Adrenal gland (tissue), 12 donors: ENCODE results near the gene HSP90AA1. TPM values are rescaled to one million over a fixed set of nuclear protein-coding genes. Genes with fewer than 3 reads are reported as not detected.

Experiments
- DNase-seq, 7 donors: peaks; one replicate each; pipeline ENCODE4 v3.0.0-alpha.2; 2019 to 2020
- H3K27ac ChIP-seq, 5 donors: fragments of 200-600 bp; sonication (generic) in 4 of 5; 1 replicate in 3 of 5; 2 replicates in 2 of 5; pipeline versions ENCODE4 v1.5.1 to v1.8.0; 2016 to 2020; ENCODE audit warnings: mild to moderate bottlenecking in 1 of 5
- H3K27me3 ChIP-seq: fragments of 200-600 bp; 2 replicates; pipeline ENCODE4 v1.8.0; 2021
- H3K36me3 ChIP-seq, 2 donors: fragments of 200-600 bp; replicated peaks in 1 of 2; 1 replicate in 1 of 2; 2 replicates in 1 of 2; pipeline versions ENCODE4 v1.5.1 to v1.8.0; 2018 to 2022
- H3K4me1 ChIP-seq, 2 donors: fragments of 200-600 bp; replicated peaks in 1 of 2; 1 replicate in 1 of 2; 2 replicates in 1 of 2; pipeline versions ENCODE4 v1.5.1 to v1.8.0; 2018 to 2021
- H3K4me3 ChIP-seq, 4 donors: fragments of 200-600 bp; sonication (generic) in 3 of 4; one replicate each; pipeline ENCODE4 v1.5.1; 2016 to 2018
- H3K9me3 ChIP-seq, 3 donors: fragments of 200-600 bp; sonication (generic) in 1 of 3; replicated peaks in 1 of 3; 1 replicate in 2 of 3; 2 replicates in 1 of 3; pipeline versions ENCODE4 v1.5.1 to v1.8.0; 2016 to 2021
- POLR2A ChIP-seq, 2 donors: fragments of 450-650 bp; IDR thresholded peaks; one replicate each; pipeline ENCODE4 v1.6.1; 2017; ENCODE audit warnings: antibody characterized with exemption in 2 of 2, mild to moderate bottlenecking in 2 of 2, moderate library complexity in 1 of 2
- WGBS, 4 donors: extraction: QIAGEN DNeasy Blood & Tissue Kit in 2 of 4; methylation state at CpG; one replicate each; pipeline versions ENCODE4 v1.1.5 to v1.1.7; 2013 to 2017; 5-methylcytosine and 5-hydroxymethylcytosine counted together
- intact Hi-C, 2 donors: fragments of 100-400 bp; cut with DNase I; formaldehyde crosslinking; loops; one replicate each; pipeline versions ENCODE4 v1.14.1 to v1.15.0; 2022 to 2023
- polyA plus RNA-seq, 3 donors: library from polyadenylated mRNA; stranded (reverse); fragments of 200-250 nt in 2 of 3; fragments of 350-450 nt in 1 of 3; fragmentation: Illumina TruSeq in 1 of 3; extraction: RNeasy Lipid Tissue Mini Kit (QIAGEN cat#74804) in 1 of 3; gene quantifications; one replicate each; pipeline ENCODE4 v1.2.3, GENCODE V29; 2013 to 2014
- total RNA-seq, 9 donors: library from RNA; depleted of rRNA in 4 of 9; stranded (reverse); fragments of >200 nt in 4 of 9; fragments of 120-200 nt in 1 of 9; fragmentation: NEBNext Ultra II Directional in 1 of 9; extraction: Animal tissue kit (Norgen Biotek cat#: 25700) in 1 of 9; gene quantifications; one replicate each; pipeline versions ENCODE4 v1.1.0 to v1.2.4, GENCODE V29; 2013 to 2023
- TF ChIP-seq, protein P1 (sequence below), 6 experiments: fragments of 450-650 bp in 4 of 6; fragments of 200-600 bp in 2 of 6; sonication (generic) in 1 of 6; IDR thresholded peaks; 1 replicate in 5 of 6; 2 replicates in 1 of 6; pipeline versions ENCODE4 v1.5.1 to v1.8.0; 2016 to 2021; ENCODE audit warnings: antibody characterized with exemption in 6 of 6, mild to moderate bottlenecking in 2 of 6, moderate library complexity in 1 of 6
- donor health status: healthy with polysubstance abuse.
- donor health status: Bipolar disorder and iron deficiency.
- donor health status: DM: yes; HTN: yes; CAD: no.
- donor health status: DM: no; HTN: no; CAD: no.
- donor health status: DM: no; HTN: no; CAD: no.
- donor health status: DM: yes; HTN: yes; CAD: no.

Gene HSP90AA1
- total and polyA plus RNA-seq, 12 donors: 272 to 1,666 (median 406) TPM

- 74 to 75% (median 75%) methylated on average over 13 to 14 of the region's 14 CpGs for WGBS, 4 donors
- Histone ChIP-seq H3K36me3 (no peaks in the 10 kb centered on the region), H3K9me3 (no peaks in the 10 kb centered on the region), H3K4me1 (peaks cover 0 to 11% of the 10 kb centered on the region in 2 donors), H3K27me3 (no peaks in the 10 kb centered on the region), H3K27ac (no peak overlapping the region), H3K4me3 (no peak overlapping the region)
- DNase-seq: no peak
- no peak for TF ChIP-seq POLR2A (IDR thresholded peaks at IDR 0.05)
- TF ChIP-seq, protein P1, sequence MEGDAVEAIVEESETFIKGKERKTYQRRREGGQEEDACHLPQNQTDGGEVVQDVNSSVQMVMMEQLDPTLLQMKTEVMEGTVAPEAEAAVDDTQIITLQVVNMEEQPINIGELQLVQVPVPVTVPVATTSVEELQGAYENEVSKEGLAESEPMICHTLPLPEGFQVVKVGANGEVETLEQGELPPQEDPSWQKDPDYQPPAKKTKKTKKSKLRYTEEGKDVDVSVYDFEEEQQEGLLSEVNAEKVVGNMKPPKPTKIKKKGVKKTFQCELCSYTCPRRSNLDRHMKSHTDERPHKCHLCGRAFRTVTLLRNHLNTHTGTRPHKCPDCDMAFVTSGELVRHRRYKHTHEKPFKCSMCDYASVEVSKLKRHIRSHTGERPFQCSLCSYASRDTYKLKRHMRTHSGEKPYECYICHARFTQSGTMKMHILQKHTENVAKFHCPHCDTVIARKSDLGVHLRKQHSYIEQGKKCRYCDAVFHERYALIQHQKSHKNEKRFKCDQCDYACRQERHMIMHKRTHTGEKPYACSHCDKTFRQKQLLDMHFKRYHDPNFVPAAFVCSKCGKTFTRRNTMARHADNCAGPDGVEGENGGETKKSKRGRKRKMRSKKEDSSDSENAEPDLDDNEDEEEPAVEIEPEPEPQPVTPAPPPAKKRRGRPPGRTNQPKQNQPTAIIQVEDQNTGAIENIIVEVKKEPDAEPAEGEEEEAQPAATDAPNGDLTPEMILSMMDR (IDR thresholded peaks at IDR 0.05): no peak
- intact Hi-C loops: loop anchor here in 1 of 2 donors (5.0 kb wide), 1 partner anchor 33 kb away; no protein-coding TSS in a partner anchor
These were observed 22.9 kb downstream of the HSP90AA1 start for GRCh38 chr14:102063808-102064429.

DNA sequence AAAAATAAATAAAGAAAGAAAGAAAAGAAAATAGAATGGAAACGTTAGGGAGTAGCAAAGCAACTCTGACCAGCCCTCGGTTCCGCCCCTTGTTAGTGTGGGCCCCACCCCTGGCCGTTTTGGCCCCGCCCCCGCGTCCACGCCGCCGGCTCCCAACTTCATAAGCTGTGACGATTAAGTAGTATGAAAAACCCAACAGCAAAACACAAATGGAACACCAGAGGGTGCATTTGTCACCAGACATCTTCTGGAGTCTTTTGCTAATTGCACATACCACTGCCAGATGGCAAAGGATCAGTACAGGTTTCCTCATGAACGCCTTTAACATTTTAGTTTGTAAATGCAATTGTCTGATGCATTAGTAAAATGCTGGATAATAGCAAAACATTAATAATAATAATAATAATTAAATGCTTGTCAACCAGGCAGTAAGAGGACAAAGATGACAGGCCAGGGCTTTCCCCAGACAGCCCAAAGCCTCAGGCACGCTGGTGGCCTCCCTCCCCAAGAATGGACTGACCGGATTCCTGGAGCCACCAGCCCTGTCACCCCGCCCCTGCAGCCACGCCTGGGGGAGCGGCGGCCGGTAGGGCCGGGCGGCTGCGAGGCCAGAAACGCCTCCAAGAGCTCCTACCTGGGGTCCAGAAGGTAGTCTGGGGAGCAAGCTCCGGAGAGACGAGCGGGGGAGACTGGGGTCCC, 23.6 kb downstream of the HSP90AA1 start:
- WGBS, 4 donors: 5 to 36% (median 28%) methylated on average over 13 to 26 of the region's 26 CpGs
- no peak for TF ChIP-seq POLR2A (IDR thresholded peaks at IDR 0.05)
- TF ChIP-seq, protein P1 (IDR thresholded peaks at IDR 0.05): peak; percentile 27 to 67 (median 53)
- Histone ChIP-seq H3K27ac (no peak overlapping the region), H3K27me3 (no peaks in the 10 kb centered on the region), H3K4me3 (no peak overlapping the region), H3K36me3 (no peaks in the 10 kb centered on the region), H3K9me3 (no peaks in the 10 kb centered on the region), H3K4me1 (peaks cover 0 to 11% of the 10 kb centered on the region in 2 donors)
- intact Hi-C loops: loop anchor here in 1 of 2 donors (5.0 kb wide), 1 partner anchor 34 kb away; no protein-coding TSS in a partner anchor
- DNase-seq: peak; percentile 78 to 94 (median 87)

DNA sequence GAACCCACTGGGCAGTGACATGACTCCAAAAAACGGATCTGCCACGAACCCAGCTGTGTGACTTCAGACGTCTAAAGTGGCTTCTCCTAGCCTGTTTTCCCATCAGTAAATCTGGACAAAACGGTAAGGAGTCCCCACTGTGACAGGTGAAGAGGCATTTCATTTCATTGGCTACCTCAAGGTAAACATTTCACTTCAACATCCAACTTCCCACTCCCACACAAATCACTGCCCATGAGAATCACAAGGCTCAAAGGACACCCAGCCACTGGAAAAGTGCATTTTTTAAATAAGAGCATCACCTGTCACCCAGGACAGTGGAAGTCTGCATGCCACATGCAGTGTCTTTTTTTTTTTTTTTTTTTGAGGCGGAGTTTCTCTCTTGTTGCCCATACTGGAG, 27.9 kb downstream of the HSP90AA1 start:
- H3K9me3 ChIP-seq: no peaks in the 10 kb centered on the region
- no peak for DNase-seq
- no peaks in the 10 kb centered on the region for H3K36me3 ChIP-seq
- H3K27ac ChIP-seq: no peak overlapping the region
- peaks cover 0 to 11% of the 10 kb centered on the region in 2 donors for H3K4me1 ChIP-seq
- no peak overlapping the region for H3K4me3 ChIP-seq
- intact Hi-C loops: no loop called here
- WGBS, 4 donors: 58 to 67% (median 62%) methylated on average over 4 to 5 of the region's 5 CpGs
- TF ChIP-seq, protein P1 (IDR thresholded peaks at IDR 0.05): no peak
- TF ChIP-seq POLR2A (IDR thresholded peaks at IDR 0.05): no peak
- no peaks in the 10 kb centered on the region for H3K27me3 ChIP-seq

DNA sequence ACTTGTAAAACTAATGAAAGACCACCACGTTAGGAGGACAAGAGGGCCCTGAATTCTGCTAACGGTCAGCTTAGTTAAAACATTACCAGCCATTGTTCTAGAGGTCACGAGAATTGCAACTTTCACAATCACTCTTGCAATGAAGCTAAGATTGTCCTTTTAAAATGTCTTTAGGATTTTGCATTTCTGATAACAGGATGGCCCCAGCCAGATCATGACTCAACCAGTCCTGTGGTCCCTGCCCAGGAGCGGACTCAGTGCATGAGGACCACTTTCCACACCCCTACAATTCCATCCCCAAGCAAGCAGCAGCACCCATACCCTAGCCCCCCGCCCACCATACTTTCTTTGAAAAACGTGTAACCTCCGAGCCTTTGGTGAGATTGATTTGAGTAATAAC, 28.7 kb downstream of the HSP90AA1 start:
- Histone ChIP-seq H3K9me3 (no peaks in the 10 kb centered on the region), H3K4me3 (no peak overlapping the region), H3K27me3 (no peaks in the 10 kb centered on the region), H3K27ac (no peak overlapping the region), H3K4me1 (peaks cover 0 to 5% of the 10 kb centered on the region in 2 donors), H3K36me3 (no peaks in the 10 kb centered on the region)
- TF ChIP-seq POLR2A (IDR thresholded peaks at IDR 0.05): no peak
- TF ChIP-seq, protein P1 (IDR thresholded peaks at IDR 0.05): no peak
- no peak for DNase-seq
- intact Hi-C loops: no loop called here
- WGBS, 4 donors: 51 to 62% (median 55%) methylated on average over 7 of the region's 7 CpGs
